ENCODE data around the gene GATM. TPM values are rescaled to one million over a fixed set of nuclear protein-coding genes. Genes with fewer than 3 reads are reported as not detected.

Gene GATM
- total RNA-seq, 4 donors from 2014 or later = 11.1 to 20.7 (median 16.7) TPM

DNA sequence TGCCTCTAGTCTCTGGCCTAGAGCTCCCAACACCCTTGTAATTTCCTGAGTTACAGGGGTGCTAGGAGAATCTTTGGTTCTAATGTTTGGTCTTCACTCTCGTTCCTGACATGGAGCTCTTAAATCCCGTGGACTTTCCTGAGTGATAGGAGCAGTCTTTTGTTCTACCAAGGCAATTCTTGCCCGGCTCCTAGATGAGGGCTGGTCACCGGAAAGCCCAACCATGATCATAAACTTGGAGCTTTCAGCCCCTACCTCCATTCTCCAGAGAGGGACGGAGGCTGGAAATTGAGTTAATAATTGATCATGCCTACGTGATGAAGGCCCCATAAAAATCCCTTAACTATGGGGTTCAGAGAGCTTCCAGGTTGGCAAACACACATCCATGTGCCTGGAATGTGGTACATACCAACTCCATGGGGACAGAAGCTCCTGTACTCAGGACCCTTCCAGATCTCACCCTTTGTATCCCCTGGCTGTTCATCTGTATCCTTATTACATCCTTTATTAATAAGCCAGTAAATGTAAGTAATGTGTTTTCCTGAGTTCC lies 18.8 kb upstream of the GATM start:
- H3K27me3 ChIP-seq = peaks cover 0 to 17% (median 0%) of the 10 kb centered on the region in 4 donors
- H3K36me3 ChIP-seq = no peaks in the 10 kb centered on the region
- H3K4me1 ChIP-seq = peaks cover 3 to 13% (median 7%) of the 10 kb centered on the region in 3 donors
- 77 to 83% methylated on average over 5 to 6 of the region's 6 CpGs for WGBS, 2 donors
- no peaks in the 10 kb centered on the region for H3K9me3 ChIP-seq
- no peak overlapping the region for H3K4me3 ChIP-seq
- intact Hi-C loops (cut with DNase I) = loop anchor here (10.0 kb wide), 1 partner anchor 192 kb away; no protein-coding TSS in a partner anchor
- TF ChIP-seq, protein P1, sequence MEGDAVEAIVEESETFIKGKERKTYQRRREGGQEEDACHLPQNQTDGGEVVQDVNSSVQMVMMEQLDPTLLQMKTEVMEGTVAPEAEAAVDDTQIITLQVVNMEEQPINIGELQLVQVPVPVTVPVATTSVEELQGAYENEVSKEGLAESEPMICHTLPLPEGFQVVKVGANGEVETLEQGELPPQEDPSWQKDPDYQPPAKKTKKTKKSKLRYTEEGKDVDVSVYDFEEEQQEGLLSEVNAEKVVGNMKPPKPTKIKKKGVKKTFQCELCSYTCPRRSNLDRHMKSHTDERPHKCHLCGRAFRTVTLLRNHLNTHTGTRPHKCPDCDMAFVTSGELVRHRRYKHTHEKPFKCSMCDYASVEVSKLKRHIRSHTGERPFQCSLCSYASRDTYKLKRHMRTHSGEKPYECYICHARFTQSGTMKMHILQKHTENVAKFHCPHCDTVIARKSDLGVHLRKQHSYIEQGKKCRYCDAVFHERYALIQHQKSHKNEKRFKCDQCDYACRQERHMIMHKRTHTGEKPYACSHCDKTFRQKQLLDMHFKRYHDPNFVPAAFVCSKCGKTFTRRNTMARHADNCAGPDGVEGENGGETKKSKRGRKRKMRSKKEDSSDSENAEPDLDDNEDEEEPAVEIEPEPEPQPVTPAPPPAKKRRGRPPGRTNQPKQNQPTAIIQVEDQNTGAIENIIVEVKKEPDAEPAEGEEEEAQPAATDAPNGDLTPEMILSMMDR (IDR thresholded peaks at IDR 0.05) = no peak
- no peak for TF ChIP-seq POLR2A (IDR thresholded peaks at IDR 0.05)
- DNase-seq = no peak
- no peak overlapping the region for H3K27ac ChIP-seq

DNA sequence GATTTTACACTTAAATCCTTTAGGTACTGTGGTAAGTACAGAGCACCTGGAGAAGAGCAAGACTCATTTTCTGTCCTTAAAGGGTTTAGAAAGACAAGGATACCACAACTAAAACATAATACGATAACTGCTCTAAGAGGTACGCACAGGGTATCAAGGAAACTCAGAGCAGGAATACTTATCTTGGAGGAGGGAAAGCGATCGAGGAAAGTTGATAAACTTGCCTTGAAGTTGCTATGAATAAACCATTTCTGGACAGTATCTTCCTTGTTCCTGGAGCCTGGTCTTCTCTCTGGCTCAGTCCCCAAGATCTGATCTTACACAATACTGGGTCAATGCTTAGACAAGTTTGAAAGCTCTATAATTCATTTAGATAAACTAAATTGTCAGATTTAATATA lies 17.6 kb upstream of the GATM start:
- no peaks in the 10 kb centered on the region for H3K36me3 ChIP-seq
- no peak overlapping the region for H3K27ac ChIP-seq
- no peaks in the 10 kb centered on the region for H3K9me3 ChIP-seq
- DNase-seq = no peak
- H3K27me3 ChIP-seq = peaks cover 0 to 17% (median 0%) of the 10 kb centered on the region in 4 donors
- TF ChIP-seq, protein P1 (IDR thresholded peaks at IDR 0.05) = no peak
- TF ChIP-seq POLR2A (IDR thresholded peaks at IDR 0.05) = no peak
- intact Hi-C loops (cut with DNase I) = loop anchor here (10.0 kb wide), 1 partner anchor 191 kb away; no protein-coding TSS in a partner anchor
- no peak overlapping the region for H3K4me3 ChIP-seq
- H3K4me1 ChIP-seq = peaks cover 0 to 6% (median 3%) of the 10 kb centered on the region in 3 donors
- 41 to 66% methylated on average over 4 of the region's 4 CpGs for WGBS, 2 donors

DNA sequence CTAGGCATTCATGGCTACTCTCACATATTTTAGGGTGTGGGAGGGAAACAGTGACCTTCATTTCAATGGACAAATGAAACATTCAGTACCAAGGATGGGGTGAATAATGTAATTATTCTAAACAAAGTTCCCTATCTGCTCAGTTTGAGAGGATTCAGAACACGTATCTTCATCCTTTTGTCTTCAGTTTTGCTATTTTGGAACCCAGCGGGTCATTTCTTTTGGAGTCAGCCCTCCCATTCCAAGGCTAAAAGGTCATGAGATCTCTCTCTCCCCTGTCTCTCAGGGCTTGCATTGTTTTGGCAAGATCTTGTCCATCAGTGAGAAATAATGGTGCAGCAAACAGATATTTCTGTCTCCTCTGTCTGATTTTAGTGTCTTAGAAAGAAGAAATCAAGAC lies 16.3 kb upstream of the GATM start:
- Histone ChIP-seq H3K27ac (no peak overlapping the region), H3K4me1 (peaks cover 0 to 6% (median 3%) of the 10 kb centered on the region in 3 donors), H3K9me3 (no peaks in the 10 kb centered on the region), H3K36me3 (no peaks in the 10 kb centered on the region), H3K27me3 (peaks cover 0 to 21% (median 0%) of the 10 kb centered on the region in 4 donors), H3K4me3 (no peak overlapping the region)
- intact Hi-C loops (cut with DNase I) = loop anchor here (5.0 to 10.0 kb wide), 2 partner anchors 87 to 190 kb away; no protein-coding TSS in a partner anchor
- DNase-seq = no peak
- TF ChIP-seq, protein P1 (IDR thresholded peaks at IDR 0.05) = no peak
- TF ChIP-seq POLR2A (IDR thresholded peaks at IDR 0.05) = no peak
- 76 to 83% methylated on average over 2 of the region's 2 CpGs for WGBS, 2 donors

DNA sequence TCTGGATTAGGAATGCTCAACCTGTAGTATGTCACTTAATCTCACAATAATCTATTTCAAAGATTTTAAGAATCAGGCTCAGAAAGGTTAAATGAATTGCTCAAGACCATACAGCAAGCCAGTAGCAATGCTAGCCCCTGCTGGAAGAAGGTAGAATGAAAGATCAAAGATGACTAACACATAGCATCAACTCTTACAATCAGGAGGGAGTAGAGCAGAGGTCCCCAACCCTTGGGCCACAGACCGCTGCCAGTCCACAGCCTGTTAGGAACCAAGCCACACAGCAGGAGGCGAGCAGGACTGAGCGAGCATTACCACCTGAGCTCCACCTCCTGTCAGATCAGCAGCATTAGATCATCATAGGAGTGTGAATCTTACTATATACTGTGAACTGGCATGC lies 15.5 kb upstream of the GATM start:
- no peak for DNase-seq
- TF ChIP-seq, protein P1 (IDR thresholded peaks at IDR 0.05) = peak in 1 of 6 experiments; percentile 33
- no peak for TF ChIP-seq POLR2A (IDR thresholded peaks at IDR 0.05)
- H3K9me3 ChIP-seq = no peaks in the 10 kb centered on the region
- H3K4me3 ChIP-seq = no peak overlapping the region
- intact Hi-C loops (cut with DNase I) = loop anchor here (5.0 to 10.0 kb wide), 2 partner anchors 87 to 189 kb away; no protein-coding TSS in a partner anchor
- H3K27me3 ChIP-seq = peaks cover 0 to 21% (median 0%) of the 10 kb centered on the region in 4 donors
- H3K4me1 ChIP-seq = peaks cover 0 to 6% (median 0%) of the 10 kb centered on the region in 3 donors
- H3K36me3 ChIP-seq = no peaks in the 10 kb centered on the region
- H3K27ac ChIP-seq = no peak overlapping the region
- WGBS, 2 donors = 71 to 73% methylated on average over 2 to 3 of the region's 3 CpGs

DNA sequence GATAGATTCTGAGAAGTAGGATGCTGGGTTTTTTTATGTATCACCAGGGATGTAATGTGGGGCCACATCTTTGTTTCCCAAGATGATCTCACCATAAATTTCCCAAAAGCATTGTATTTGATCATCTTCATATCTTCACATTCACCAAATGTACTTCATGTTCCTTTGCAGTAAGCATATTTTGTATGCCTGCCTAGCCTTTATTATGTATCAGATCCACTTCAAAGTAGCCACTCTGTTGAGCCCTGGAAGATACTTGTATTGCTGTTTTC lies 14.2 kb upstream of the GATM start:
- Histone ChIP-seq H3K4me1 (peaks cover 0 to 11% (median 0%) of the 10 kb centered on the region in 3 donors), H3K36me3 (no peaks in the 10 kb centered on the region), H3K27ac (peak overlapping the region in 1 of 4 donors; percentile 8), H3K9me3 (no peaks in the 10 kb centered on the region), H3K27me3 (peaks cover 0 to 18% (median 0%) of the 10 kb centered on the region in 4 donors), H3K4me3 (no peak overlapping the region)
- TF ChIP-seq, protein P1 (IDR thresholded peaks at IDR 0.05) = no peak
- TF ChIP-seq POLR2A (IDR thresholded peaks at IDR 0.05) = no peak
- no peak for DNase-seq
- intact Hi-C loops (cut with DNase I) = loop anchor here (5.0 to 10.0 kb wide), 2 partner anchors 85 to 188 kb away; no protein-coding TSS in a partner anchor

Data from esophagus squamous epithelium (tissue), 5 donors.